Measurements from ENCODE around the gene RFPL4A. TPM values are rescaled to one million over a fixed set of nuclear protein-coding genes. Genes with fewer than 3 reads are reported as not detected.

RFPL4A gene
- not detected in 2 replicates for total RNA-seq

DNA sequence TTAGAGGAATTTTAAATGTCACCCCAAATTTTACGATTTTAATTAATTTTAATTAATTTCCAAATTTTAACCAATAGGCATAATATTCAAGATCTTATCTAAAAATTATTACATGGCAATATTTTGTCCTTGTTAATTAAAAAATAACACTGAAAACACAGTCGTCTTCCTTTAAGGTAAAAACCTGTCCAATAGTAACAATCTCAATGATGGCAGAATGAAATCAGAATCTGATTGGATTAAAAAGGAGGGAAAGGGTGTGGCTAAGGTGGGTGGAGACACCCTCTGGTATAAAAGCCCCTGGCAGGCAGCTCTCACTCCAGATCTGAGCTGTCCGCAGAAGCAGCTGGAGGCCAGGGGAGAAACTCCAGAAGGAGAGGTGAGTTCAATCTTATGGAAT lies at the start of gene RFPL4A:
Gene RFPL4A (plus strand): TSS at position 301 of the 400 bp plus-strand sequence. CDS start 2,704 bp downstream, outside the sequence.

DNA sequence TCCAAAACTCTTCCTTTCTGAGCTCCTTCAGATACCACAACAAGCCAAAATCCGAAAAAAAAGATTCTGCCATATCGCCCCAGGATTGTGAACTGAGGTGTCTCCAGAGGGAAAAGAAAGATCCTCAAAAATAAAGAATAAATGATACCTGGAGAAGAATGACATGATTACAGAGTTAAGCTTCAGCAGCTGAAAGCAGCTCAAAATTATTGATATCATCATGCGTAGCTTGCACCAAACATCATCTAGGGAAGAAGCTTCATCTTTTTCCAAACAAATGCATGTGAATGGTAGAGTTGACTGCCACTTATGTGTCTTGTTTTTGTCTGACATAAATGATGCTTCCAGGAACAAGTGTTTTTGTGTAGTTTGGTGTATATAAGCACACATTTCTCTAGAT lies 20.6 kb upstream of the RFPL4A start, which contains the start of gene NLRP9:
Gene NLRP9 (minus strand): TSS at position 101 of the 400 bp plus-strand sequence. CDS start 28 bp downstream, at position 73.

DNA sequence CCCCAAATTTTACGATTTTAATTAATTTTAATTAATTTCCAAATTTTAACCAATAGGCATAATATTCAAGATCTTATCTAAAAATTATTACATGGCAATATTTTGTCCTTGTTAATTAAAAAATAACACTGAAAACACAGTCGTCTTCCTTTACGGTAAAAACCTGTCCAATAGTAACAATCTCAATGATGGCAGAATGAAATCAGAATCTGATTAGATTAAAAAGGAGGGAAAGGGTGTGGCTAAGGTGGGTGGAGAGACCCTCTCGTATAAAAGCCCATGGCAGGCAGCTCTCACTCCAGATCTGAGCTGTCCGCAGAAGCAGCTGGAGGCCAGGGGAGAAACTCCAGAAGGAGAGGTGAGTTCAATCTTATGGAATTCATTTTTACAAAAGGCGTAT lies 9.9 kb downstream of the RFPL4A start, which contains the start of gene RFPL4AL1:
Gene RFPL4AL1 (plus strand): TSS at position 301 of the 400 bp plus-strand sequence. CDS start 2,687 bp downstream, outside the sequence.

Other genes with a start within 250 kb of the RFPL4A start
- not detected in 2 replicates for gene SBK2, start 222.0 kb upstream of the RFPL4A start, total RNA-seq
- gene SBK3, start 213.6 kb upstream of the RFPL4A start, total RNA-seq: not detected in 2 replicates
- 7.1 and 7.6 TPM in 2 replicates for gene ZNF579, start 178.2 kb upstream of the RFPL4A start, total RNA-seq
- 5.1 and 8.9 TPM in 2 replicates for gene FIZ1, start 159.6 kb upstream of the RFPL4A start, total RNA-seq
- gene ZNF524, start 158.8 kb upstream of the RFPL4A start, total RNA-seq: 7.5 and 14.1 TPM in 2 replicates
- 1.8 and 2.0 TPM in 2 replicates for gene ZNF865, start 153.4 kb upstream of the RFPL4A start, total RNA-seq
- gene ZNF784, start 134.5 kb upstream of the RFPL4A start, total RNA-seq: 7.5 and 11.0 TPM in 2 replicates
- 8.1 and 10.2 TPM in 2 replicates for gene ZNF580, start 118.1 kb upstream of the RFPL4A start, total RNA-seq
- 33.3 and 57.3 TPM in 2 replicates for gene ZNF581, start 115.4 kb upstream of the RFPL4A start, total RNA-seq
- 2.8 and 7.5 TPM in 2 replicates for gene CCDC106, start 110.9 kb upstream of the RFPL4A start, total RNA-seq
- 70.3 and 84.4 TPM in 2 replicates for gene U2AF2, start 104.1 kb upstream of the RFPL4A start, total RNA-seq
- gene EPN1, start 83.9 kb upstream of the RFPL4A start, total RNA-seq: 14.5 and 98.1 TPM in 2 replicates
- gene NLRP9, start 20.7 kb upstream of the RFPL4A start, total RNA-seq: not detected in 2 replicates
- gene RFPL4AL1, start 10.0 kb downstream of the RFPL4A start, total RNA-seq: not detected in 2 replicates
- not detected in 2 replicates for gene NLRP11, start 72.9 kb downstream of the RFPL4A start, total RNA-seq
- not detected in 2 replicates for gene NLRP4, start 77.4 kb downstream of the RFPL4A start, total RNA-seq
- gene NLRP13, start 173.2 kb downstream of the RFPL4A start, total RNA-seq: not detected in 2 replicates
- gene NLRP8, start 188.7 kb downstream of the RFPL4A start, total RNA-seq: not detected in 2 replicates
- not detected in 2 replicates for gene NLRP5, start 227.7 kb downstream of the RFPL4A start, total RNA-seq